Mesodermal cell (in vitro differentiated cells): ENCODE data around the gene CNKSR3.
A peak's percentile ranks its signal among the peaks of the same experiment; 100 is the strongest.

ENCODE experiments used
- H3K27ac ChIP-seq: 2 replicates; pipeline ENCODE4 v1.7.0; 2013; ENCODE audit warnings: mild to moderate bottlenecking, low read depth, low read length, moderate library complexity; ENCODE audit not compliant: severe bottlenecking
- H3K36me3 ChIP-seq: 2 replicates; pipeline ENCODE4 v1.7.1; 2013; ENCODE audit warnings: mild to moderate bottlenecking, low read length, moderate library complexity; ENCODE audit not compliant: control insufficient read depth, insufficient read depth
- H3K4me1 ChIP-seq: one replicate; pipeline ENCODE4 v1.7.1; 2013; ENCODE audit warnings: mild to moderate bottlenecking, low read length; ENCODE audit not compliant: insufficient read depth, control insufficient read depth, poor library complexity, severe bottlenecking
- H3K4me3 ChIP-seq: 2 replicates; pipeline ENCODE4 v1.7.0; 2013; ENCODE audit warnings: low read length, control low read depth, mild to moderate bottlenecking; ENCODE audit not compliant: insufficient read depth, poor library complexity, severe bottlenecking; ENCODE audit errors: extremely low read depth
- H3K9me3 ChIP-seq: 2 replicates; pipeline ENCODE4 v1.7.1; 2013; ENCODE audit warnings: mild to moderate bottlenecking, low read length, moderate library complexity; ENCODE audit not compliant: control insufficient read depth
- WGBS, 2 experiments: methylation state at CpG; one replicate each; pipeline ENCODE4 v1.1.5; 2013; ENCODE audit warnings: missing lambda C conversion rate in 2 of 2; ENCODE audit not compliant: insufficient coverage in 2 of 2; 5-methylcytosine and 5-hydroxymethylcytosine counted together

CNKSR3 gene

GRCh38 chr6:154539593-154540269, 29.2 kb upstream of the CNKSR3 start:
- 89 to 91% methylated on average over 6 to 7 of the region's 9 CpGs for WGBS, 2 experiments
- Histone ChIP-seq H3K9me3 (no peaks in the 10 kb centered on the region), H3K4me1 (peaks cover 4% of the 10 kb centered on the region), H3K36me3 (no peaks in the 10 kb centered on the region), H3K27ac (no peak overlapping the region), H3K4me3 (no peak overlapping the region)

- peaks cover 4% of the 10 kb centered on the region for H3K4me1 ChIP-seq
- no peaks in the 10 kb centered on the region for H3K36me3 ChIP-seq
- no peak overlapping the region for H3K4me3 ChIP-seq
- no peaks in the 10 kb centered on the region for H3K9me3 ChIP-seq
- H3K27ac ChIP-seq = no peak overlapping the region
- WGBS, 2 experiments = 67 to 71% methylated on average over 1 of the region's 3 CpGs
Measured at GRCh38 chr6:154538640-154539191, 28.2 kb upstream of the CNKSR3 start.

- peak overlapping the region; percentile 17 for H3K27ac ChIP-seq
- H3K36me3 ChIP-seq = no peaks in the 10 kb centered on the region
Measured at GRCh38 chr6:154537511-154538325, 27.2 kb upstream of the CNKSR3 start.

DNA sequence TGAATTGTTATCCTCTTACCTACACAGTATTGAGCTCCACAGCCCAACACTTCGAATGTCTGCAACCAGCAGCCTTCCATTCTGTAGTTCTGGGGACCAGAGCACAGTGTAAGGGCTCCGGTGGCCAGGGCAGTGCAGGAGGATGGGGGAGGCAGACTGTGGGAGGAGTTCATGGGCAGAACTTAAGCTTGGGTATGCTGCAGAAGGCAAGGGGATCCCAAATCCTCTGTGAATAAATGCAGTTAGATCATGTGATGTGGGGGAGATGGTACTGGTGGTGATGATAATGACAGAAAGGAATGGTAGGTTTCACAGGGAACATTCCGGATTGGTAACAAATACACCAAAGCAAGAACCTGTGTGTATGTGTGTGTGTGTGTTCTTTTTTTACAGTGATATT, 26.5 kb upstream of the CNKSR3 start:
- 20 to 58% methylated on average over 1 of the region's 3 CpGs for WGBS, 2 experiments
- Histone ChIP-seq H3K36me3 (no peaks in the 10 kb centered on the region), H3K9me3 (no peaks in the 10 kb centered on the region), H3K27ac (no peak overlapping the region), H3K4me3 (no peak overlapping the region), H3K4me1 (peaks cover 4% of the 10 kb centered on the region)

More at GRCh38 chr6:154537511-154538325, 27.2 kb upstream of the CNKSR3 start:
- 0 to 43% methylated on average over 3 to 5 of the region's 13 CpGs for WGBS, 2 experiments
- H3K4me3 ChIP-seq = no peak overlapping the region
- H3K9me3 ChIP-seq = no peaks in the 10 kb centered on the region
- peaks cover 4% of the 10 kb centered on the region for H3K4me1 ChIP-seq

DNA sequence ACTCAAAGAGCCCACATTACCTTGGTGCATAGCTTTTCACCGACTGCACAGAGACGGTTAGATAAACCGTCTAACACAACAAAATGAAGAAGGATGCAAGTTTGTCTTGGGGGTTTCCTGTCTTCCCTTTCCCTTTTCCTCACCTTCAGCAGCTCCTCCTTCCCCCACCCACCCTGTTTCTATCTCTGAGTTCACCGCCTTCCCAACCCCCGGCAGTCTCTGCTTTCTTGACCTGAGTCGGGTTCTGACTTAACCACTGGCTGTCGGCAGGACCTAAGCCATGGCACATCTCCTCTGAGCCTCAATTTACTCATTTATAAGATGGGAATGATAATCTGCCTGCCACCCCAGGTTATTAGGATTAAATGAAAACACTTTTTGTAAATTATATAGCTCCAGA, 25.8 kb upstream of the CNKSR3 start:
- no peak overlapping the region for H3K4me3 ChIP-seq
- WGBS, 2 experiments = 69 to 80% methylated on average over 3 to 4 of the region's 7 CpGs
- H3K36me3 ChIP-seq = no peaks in the 10 kb centered on the region
- H3K4me1 ChIP-seq = peaks cover 4% of the 10 kb centered on the region
- no peaks in the 10 kb centered on the region for H3K9me3 ChIP-seq
- H3K27ac ChIP-seq = no peak overlapping the region

- H3K27ac ChIP-seq = no peak overlapping the region
- H3K4me1 ChIP-seq = peaks cover 4% of the 10 kb centered on the region
- WGBS, 2 experiments = 80% methylated on average over 1 of the region's 2 CpGs; no CpG with 5 or more reads in 1 of the 2 experiments
- H3K36me3 ChIP-seq = no peaks in the 10 kb centered on the region
- no peak overlapping the region for H3K4me3 ChIP-seq
- no peaks in the 10 kb centered on the region for H3K9me3 ChIP-seq
Measured at GRCh38 chr6:154535851-154536250, 25.4 kb upstream of the CNKSR3 start.

- peaks cover 4% of the 10 kb centered on the region for H3K4me1 ChIP-seq
- WGBS, 2 experiments = 82% methylated on average over 2 of the region's 3 CpGs; no CpG with 5 or more reads in 1 of the 2 experiments
- no peak overlapping the region for H3K27ac ChIP-seq
Measured at GRCh38 chr6:154535147-154535546, 24.7 kb upstream of the CNKSR3 start.

GRCh38 chr6:154534531-154534930, 24.0 kb upstream of the CNKSR3 start:
- no CpG with 5 or more reads among the region's 2 CpGs for WGBS, 2 experiments
- no peak overlapping the region for H3K27ac ChIP-seq
- H3K4me1 ChIP-seq = peaks cover 4% of the 10 kb centered on the region
- no peaks in the 10 kb centered on the region for H3K36me3 ChIP-seq
- no peaks in the 10 kb centered on the region for H3K9me3 ChIP-seq
- H3K4me3 ChIP-seq = no peak overlapping the region

More at GRCh38 chr6:154535147-154535546, 24.7 kb upstream of the CNKSR3 start:
- no peaks in the 10 kb centered on the region for H3K9me3 ChIP-seq
- no peaks in the 10 kb centered on the region for H3K36me3 ChIP-seq
- no peak overlapping the region for H3K4me3 ChIP-seq

- H3K4me3 ChIP-seq = no peak overlapping the region
- 95 to 100% methylated on average over 1 to 2 of the region's 4 CpGs for WGBS, 2 experiments
- no peaks in the 10 kb centered on the region for H3K9me3 ChIP-seq
- peaks cover 4% of the 10 kb centered on the region for H3K4me1 ChIP-seq
- H3K27ac ChIP-seq = no peak overlapping the region
- no peaks in the 10 kb centered on the region for H3K36me3 ChIP-seq
Measured at GRCh38 chr6:154532426-154532825, 21.9 kb upstream of the CNKSR3 start.

GRCh38 chr6:154529957-154530356, 19.5 kb upstream of the CNKSR3 start:
- Histone ChIP-seq H3K4me1 (no peaks in the 10 kb centered on the region), H3K36me3 (no peaks in the 10 kb centered on the region), H3K27ac (no peak overlapping the region), H3K4me3 (no peak overlapping the region), H3K9me3 (no peaks in the 10 kb centered on the region)
- WGBS, 2 experiments = 95 to 96% methylated on average over 5 to 6 of the region's 6 CpGs
